Astrocyte of the spinal cord (primary cell): ENCODE measurements around the gene OR6N1.

Experiments used
- DNase-seq: peaks from one replicate; pipeline ENCODE4 v3.0.0; 2011; ENCODE audit warnings: low read depth, low spot score
- H3K4me3 ChIP-seq: 2 replicates; pipeline ENCODE4 v1.5.1; 2011; ENCODE audit warnings: low read depth, mild to moderate bottlenecking, low read length, moderate library complexity
- in situ Hi-C: cut with HindIII; loops from 2 replicates; pipeline ENCODE4 v1.10.0; 2017; ENCODE audit warnings: low sequenced_read_pairs
- TF ChIP-seq, protein P1 (sequence below): IDR thresholded peaks from 2 replicates; pipeline ENCODE4 v1.5.1; 2012; ENCODE audit warnings: low read depth, mild to moderate bottlenecking, low read length, inconsistent platforms

The OR6N1 gene

DNA sequence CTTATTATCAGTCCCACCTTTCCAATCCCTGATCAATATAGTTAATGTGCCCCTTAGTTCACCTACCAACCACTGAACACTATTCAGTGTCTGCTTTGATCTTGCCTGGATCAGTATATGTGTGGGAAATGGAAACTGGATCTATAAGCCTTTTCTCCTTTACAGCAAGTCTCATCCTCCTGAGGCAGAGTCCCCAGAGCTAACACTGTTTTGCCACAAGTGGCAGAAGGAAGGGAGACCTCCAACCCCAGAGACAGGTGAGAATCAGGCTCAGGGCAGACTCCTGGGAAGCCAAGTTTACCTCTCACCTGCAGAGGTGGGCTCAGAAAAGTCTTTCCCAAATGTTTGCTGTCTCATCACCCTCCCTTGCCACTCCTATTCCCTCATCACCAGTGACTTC, 9.1 kb upstream of the OR6N1 start, which contains the start of gene OR6N2:
TSS of gene OR6N2 (minus strand) at position 101 of the 400 bp plus-strand sequence. CDS start 3,569 bp downstream, outside the sequence.
- in situ Hi-C loops = no loop called here
- H3K4me3 ChIP-seq = no peak within 1 kb of the TSS

DNA sequence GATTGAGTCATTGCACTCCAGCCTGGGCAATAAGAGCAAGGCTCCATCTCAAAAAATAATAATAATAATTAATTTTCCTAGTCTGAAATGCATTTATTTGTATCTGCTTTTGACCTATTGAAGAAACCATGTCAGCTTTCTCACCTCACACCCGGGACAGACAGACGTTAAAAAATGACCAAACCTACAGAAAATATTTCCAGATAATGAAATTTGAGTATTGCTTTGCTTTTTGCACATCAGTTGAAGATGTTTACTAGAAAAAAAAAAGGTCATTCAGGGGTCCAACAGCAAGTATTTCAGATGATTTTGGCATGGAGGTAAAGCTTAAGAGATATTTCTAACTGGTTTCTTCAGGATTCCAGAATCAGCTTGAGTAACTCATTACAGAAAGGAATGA, 17.6 kb downstream of the OR6N1 start, which contains the start of gene OR6K6:
TSS of gene OR6K6 (plus strand) at position 301 of the 400 bp plus-strand sequence. CDS start 168 bp downstream, outside the sequence.
- TF ChIP-seq, protein P1, sequence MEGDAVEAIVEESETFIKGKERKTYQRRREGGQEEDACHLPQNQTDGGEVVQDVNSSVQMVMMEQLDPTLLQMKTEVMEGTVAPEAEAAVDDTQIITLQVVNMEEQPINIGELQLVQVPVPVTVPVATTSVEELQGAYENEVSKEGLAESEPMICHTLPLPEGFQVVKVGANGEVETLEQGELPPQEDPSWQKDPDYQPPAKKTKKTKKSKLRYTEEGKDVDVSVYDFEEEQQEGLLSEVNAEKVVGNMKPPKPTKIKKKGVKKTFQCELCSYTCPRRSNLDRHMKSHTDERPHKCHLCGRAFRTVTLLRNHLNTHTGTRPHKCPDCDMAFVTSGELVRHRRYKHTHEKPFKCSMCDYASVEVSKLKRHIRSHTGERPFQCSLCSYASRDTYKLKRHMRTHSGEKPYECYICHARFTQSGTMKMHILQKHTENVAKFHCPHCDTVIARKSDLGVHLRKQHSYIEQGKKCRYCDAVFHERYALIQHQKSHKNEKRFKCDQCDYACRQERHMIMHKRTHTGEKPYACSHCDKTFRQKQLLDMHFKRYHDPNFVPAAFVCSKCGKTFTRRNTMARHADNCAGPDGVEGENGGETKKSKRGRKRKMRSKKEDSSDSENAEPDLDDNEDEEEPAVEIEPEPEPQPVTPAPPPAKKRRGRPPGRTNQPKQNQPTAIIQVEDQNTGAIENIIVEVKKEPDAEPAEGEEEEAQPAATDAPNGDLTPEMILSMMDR = no peak
- in situ Hi-C loops = no loop called here
- DNase-seq = no peak
- H3K4me3 ChIP-seq = no peak within 1 kb of the TSS

More for the DNA sequence above, 9.1 kb upstream of the OR6N1 start, which contains the start of gene OR6N2:
- TF ChIP-seq, protein P1 = no peak
- no peak for DNase-seq

DNA sequence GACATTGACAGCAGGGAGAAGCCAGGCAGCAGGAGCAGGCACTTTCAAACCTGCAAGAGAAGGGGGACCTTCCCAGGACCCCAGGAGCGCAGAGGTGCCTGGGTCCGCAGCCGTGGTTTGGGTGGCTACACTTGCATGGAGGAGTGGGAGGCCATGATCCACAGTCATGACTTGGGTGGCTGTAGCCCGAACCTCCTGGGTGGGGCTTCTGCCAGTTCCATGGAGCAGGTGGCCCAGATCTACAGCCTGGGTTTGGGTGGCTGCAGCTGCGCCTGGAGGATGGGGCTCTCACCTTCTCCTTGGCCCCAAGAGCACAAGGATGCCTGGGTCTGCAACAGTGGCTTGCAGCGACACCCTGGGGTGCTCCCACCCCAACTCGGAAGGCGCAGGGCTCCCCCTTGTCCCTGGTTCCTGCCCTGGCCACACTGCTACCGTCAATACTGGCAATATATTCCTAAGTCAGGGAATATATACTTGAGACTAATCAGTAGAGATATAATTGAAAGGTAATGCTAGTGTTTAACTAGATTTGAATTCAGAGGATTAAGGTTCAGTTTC, 19.8 kb downstream of the OR6N1 start:
- in situ Hi-C loops = no loop called here
- no peak for DNase-seq
- TF ChIP-seq, protein P1 = no peak
- H3K4me3 ChIP-seq = no peak overlapping the region

DNA sequence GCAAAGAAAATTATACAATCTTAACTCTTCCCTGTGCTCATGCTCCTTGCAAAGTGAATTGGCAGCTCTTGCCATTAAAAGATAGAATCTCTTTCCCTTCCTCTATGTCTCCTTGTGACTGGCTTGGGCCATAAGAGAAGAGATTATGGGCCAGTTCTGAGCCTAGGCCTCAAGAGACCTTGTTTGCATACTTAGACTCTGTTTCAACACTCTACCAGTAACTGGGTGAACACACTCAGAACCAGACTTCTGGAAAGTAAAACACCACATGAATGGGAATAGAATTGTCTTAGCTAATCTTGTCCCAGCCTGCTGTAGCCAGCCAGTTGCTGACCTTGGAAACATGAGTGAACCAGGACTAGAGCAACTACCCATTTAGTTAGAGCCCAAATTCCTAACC, 36.1 kb downstream of the OR6N1 start:
- in situ Hi-C loops = no loop called here
- DNase-seq = no peak
- no peak overlapping the region for H3K4me3 ChIP-seq
- TF ChIP-seq, protein P1 = no peak

GRCh38 chr1:158732524-158732923, 39.5 kb downstream of the OR6N1 start:
- TF ChIP-seq, protein P1 = no peak
- H3K4me3 ChIP-seq = no peak overlapping the region
- no peak for DNase-seq
- in situ Hi-C loops = no loop called here

DNA sequence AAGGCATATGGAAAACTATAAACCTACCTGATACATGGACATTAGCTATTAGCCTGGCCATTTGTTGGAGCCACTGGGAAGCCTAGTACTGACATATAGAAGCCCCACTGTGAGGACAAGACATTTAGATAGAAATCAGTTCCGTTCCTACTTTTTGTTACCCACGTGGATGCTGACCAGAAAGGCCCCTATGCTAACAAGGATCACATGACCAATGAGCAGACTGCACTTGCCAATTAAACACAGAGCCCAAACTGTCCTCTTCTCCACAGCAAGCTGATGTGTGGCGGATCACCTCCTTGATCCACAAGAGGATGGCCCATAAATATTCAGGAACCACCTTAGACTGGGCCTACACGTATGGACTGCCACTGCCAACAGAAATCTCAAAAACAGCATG, 40.3 kb downstream of the OR6N1 start:
- no peak overlapping the region for H3K4me3 ChIP-seq
- TF ChIP-seq, protein P1 = no peak
- no peak for DNase-seq
- in situ Hi-C loops = no loop called here
